ENCODE data around the gene RBFOX1. TPM values are rescaled to one million over a fixed set of nuclear protein-coding genes. Genes with fewer than 3 reads are reported as not detected.
"Not testable (repeated sequence)": the region's sequence is repeated elsewhere in the genome, so short reads cannot be mapped to it uniquely, and the experiment has no call there.

RBFOX1 gene
- total RNA-seq, 1 donor from 2014 or later: 1.1 TPM

GRCh38 chr16:7442050-7442449 lies 109.4 kb downstream of the RBFOX1 start:
- ATAC-seq: no peak
- no peak for DNase-seq (ENCODE audit: low spot score)
- intact Hi-C loops (cut with DNase I): no loop called here

DNA sequence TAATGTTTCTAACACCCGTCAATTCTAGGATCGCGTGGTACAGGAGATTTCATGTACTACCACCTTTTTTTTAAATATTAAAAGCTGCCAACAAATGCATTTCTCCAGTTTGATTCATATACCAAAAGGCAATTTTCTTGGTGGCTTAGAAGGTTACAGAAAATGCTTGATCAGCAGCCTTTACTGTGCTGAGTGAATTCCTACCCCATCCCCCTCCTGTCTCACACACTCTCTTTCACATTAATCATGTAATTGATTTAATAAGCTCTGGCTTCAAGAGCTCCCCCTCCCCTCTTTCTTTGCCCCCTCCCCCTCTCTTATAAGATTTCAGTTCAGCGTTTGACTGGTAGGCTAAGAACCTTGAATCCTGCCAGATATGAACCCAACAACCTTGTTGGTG lies 110.5 kb downstream of the RBFOX1 start:
- intact Hi-C loops (cut with DNase I): no loop called here

GRCh38 chr16:7443648-7444365 lies 111.2 kb downstream of the RBFOX1 start:
- DNase-seq (ENCODE audit: low spot score): no peak
- no peak for ATAC-seq
- intact Hi-C loops (cut with DNase I): no loop called here

More for the DNA sequence above, 110.5 kb downstream of the RBFOX1 start:
- DNase-seq (ENCODE audit: low spot score): no peak
- no peak for ATAC-seq

DNA sequence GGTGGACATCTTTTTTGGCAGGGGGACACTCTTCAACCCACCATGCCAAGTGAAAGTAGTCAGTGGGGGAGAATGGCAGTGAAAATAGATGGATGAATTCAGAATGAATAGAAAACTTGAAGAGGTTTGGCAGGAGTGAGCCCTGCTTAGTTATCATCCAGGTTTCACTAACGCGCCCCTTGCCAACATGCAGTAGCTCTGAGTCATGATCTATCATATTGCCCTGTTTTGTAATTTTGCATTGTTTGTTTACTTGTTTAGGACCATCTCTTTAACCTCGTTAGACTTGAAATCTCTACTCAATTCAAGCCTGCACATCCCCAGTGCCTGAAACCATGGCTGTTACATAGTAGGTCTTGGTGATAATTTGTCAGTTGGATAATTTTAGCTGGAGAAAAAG lies 116.7 kb downstream of the RBFOX1 start:
- intact Hi-C loops (cut with DNase I): no loop called here
- no peak for DNase-seq (ENCODE audit: low spot score)
- no peak for ATAC-seq

- ATAC-seq (no peak), DNase-seq (ENCODE audit: low spot score) (no peak)
- intact Hi-C loops (cut with DNase I): no loop called here
Observed at GRCh38 chr16:7449808-7450207, 117.2 kb downstream of the RBFOX1 start.

GRCh38 chr16:7450440-7450839 lies 117.8 kb downstream of the RBFOX1 start:
- no peak for DNase-seq (ENCODE audit: low spot score)
- no peak for ATAC-seq
- intact Hi-C loops (cut with DNase I): no loop called here

DNA sequence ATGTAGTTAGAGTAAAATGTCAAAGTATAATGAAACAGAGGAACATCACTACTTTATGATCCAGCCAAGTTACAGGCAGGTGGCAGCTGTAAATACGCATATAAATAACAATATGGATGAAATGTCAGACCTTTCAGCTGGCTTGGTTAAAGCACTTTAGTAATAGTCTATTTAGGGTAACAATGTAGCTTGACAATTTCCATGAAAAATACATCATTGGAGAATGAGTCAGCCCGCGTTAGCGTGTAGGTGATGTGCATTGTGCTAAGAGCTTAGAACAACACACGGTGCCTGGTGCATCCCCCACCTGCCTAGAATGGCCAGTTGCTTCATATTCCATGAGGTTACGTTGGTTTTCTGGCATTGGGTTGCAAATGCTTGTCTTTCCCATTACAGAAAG lies 119.4 kb downstream of the RBFOX1 start:
- intact Hi-C loops (cut with DNase I): no loop called here
- no peak for DNase-seq (ENCODE audit: low spot score)
- ATAC-seq: no peak

DNA sequence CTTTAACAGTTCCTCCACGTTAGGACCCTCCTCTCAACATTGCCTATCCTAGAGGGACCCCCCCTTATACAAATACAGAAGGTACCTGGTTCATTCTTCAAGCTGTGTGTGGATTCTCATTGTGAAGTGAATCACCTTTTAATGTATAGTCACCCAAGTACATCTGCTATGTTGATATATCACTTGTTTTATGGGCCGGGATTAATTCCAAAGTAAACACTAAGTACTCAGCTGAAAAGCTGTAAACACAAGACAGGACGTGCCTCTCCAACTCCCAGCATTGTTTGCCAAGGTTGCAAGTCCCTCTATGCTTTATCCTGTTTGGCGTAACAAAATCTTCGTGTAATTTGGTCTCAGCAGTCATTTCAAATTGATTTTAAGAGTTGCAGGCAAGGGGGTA lies 123.6 kb downstream of the RBFOX1 start:
- DNase-seq (ENCODE audit: low spot score): no peak
- no peak for ATAC-seq
- intact Hi-C loops (cut with DNase I): no loop called here

GRCh38 chr16:7458144-7458543 lies 125.5 kb downstream of the RBFOX1 start:
- no peak for DNase-seq (ENCODE audit: low spot score)
- intact Hi-C loops (cut with DNase I): no loop called here
- ATAC-seq: no peak

DNA sequence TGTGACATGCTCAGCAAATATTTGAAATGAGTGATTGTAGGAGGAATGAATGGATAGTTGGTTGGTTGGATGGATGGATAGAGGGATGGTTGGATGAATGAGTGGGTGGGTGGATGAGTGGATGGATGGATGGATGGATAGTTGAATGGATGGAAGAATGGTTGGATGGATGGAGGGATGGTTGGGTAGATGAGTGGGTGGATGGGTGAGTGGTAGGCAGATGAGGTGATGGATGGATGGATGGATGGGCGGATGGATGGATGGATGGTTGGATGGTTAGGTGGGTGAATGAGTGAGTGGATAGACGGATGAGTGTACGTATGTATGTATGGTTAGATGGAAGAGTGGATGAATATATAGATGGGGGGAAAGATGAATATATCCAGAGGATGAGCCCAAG lies 137.7 kb downstream of the RBFOX1 start:
- ATAC-seq: no peak
- intact Hi-C loops (cut with DNase I): no loop called here
- no peak for DNase-seq (ENCODE audit: low spot score)

DNA sequence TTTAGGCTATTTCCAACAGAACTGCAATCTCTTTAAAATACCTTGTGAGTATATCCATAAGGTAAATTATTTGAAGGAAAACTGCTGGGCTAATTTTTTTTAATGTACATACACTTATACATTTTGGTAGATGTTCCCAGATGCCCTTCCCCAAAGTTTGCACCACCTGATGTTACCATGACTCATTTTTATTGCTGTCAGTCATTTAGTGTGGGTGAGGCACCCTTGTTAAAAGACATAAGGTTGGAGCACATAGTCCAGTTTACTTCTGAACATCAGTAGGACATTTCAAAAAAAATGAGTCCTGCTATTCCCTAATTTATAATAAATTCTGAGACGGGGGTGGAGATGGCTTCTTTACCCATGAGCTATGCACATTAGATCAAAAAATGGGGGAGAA lies 138.6 kb downstream of the RBFOX1 start:
- intact Hi-C loops (cut with DNase I): no loop called here
- ATAC-seq (no peak), DNase-seq (ENCODE audit: low spot score) (no peak)

- no peak for ATAC-seq
- intact Hi-C loops (cut with DNase I): no loop called here
- DNase-seq (ENCODE audit: low spot score): no peak
Observed at GRCh38 chr16:7482032-7482431, 149.4 kb downstream of the RBFOX1 start.

DNA sequence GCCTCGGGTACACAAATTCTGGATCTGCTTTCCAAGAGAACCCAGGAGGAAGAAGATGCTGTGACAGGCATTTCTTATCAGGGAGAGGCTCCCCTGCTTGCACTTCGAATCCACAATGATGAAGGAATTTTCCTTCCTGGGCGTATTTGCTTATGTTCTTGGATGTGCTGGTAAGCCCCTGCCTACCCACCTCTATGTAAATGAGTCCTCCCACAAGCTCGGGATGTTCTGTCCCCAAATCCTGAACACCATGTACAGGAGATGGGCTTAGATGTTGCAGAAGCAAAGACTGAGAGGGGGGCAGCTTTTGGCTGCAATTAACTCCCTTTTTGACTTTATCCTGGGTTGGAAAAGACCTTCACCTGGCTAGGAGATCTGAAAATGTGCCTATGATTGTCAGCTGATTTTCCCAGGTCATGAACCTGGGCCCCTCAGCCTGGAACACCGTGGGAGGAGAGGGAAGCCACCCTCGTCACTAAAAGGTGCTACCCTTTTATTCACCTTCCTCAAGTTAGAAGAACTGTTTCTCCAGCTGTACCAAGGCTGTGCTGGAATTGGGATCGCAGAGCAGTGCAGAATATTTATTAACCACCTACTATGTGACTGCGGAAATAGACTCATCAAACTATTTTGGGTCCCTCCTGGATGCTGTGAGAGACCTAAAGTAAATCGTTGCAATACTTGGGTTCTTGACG lies 150.1 kb downstream of the RBFOX1 start:
- DNase-seq (ENCODE audit: low spot score) (no peak), ATAC-seq (no peak)
- intact Hi-C loops (cut with DNase I): no loop called here

- ATAC-seq (no peak), DNase-seq (ENCODE audit: low spot score) (no peak)
- intact Hi-C loops (cut with DNase I): no loop called here
Observed at GRCh38 chr16:7487574-7488323, 155.1 kb downstream of the RBFOX1 start.

DNA sequence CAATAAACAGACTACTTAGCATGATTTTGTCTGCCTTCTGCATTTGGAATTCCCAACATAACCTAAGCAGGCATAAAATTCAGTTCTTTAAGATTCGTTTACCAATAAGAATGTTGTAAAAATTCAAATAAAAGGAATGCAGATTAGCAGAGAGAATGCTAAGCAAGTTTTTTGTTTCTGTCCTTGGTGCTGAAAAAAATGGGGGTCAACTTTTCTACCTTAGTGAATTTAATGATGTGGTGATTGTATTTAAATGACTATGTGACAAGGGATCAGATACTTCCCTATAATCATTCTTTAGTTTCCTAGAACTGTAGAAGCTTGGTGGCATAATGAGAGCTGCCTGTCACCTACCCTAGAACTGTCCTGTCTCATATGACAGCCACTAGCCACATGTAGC lies 159.5 kb downstream of the RBFOX1 start:
- intact Hi-C loops (cut with DNase I): no loop called here
- no peak for ATAC-seq
- DNase-seq (ENCODE audit: low spot score): no peak

DNA sequence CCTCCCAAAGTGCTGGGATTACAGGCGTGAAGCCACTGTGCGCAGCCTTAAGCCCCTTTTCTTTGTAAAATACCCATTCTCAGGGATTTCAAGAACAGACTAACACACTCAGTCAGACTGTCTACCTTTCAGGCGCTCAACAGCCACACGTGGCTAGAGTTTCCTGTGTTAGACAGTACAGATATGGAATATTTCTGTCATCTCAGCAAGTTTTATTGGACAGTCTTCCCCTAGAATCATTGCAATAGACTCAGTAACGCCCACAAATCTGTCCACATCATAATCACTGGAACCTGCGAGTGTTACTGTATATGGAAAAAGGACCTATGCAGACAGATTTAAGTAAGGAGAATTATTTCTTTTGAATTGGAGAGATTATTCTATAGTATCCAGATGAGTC lies 160.5 kb downstream of the RBFOX1 start:
- no peak for ATAC-seq
- intact Hi-C loops (cut with DNase I): no loop called here
- DNase-seq (ENCODE audit: low spot score): no peak

DNA sequence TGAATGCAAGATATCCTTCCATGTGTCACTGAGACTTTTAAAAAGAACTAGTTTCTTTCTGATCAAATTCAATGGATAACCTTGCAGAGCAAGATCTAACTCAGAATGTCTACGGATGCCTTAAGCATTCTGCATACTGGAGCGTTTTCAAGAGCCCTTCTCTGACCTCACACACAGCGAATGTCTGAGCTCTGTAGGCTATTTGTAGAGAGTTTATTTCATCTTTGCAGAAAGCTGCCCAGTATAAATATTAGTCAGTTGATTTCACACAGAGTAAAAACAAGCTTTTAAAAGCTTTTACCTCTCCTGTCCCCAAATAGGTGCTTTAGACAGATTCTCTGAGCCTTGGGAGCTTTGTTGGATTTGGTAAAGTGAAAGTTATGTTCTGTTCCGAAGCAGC lies 165.0 kb downstream of the RBFOX1 start:
- ATAC-seq: no peak
- intact Hi-C loops (cut with DNase I): no loop called here
- no peak for DNase-seq (ENCODE audit: low spot score)

- ATAC-seq (no peak), DNase-seq (ENCODE audit: low spot score) (no peak)
- intact Hi-C loops (cut with DNase I): loop anchor here (5.0 kb wide), 1 partner anchor 690 kb away; no protein-coding TSS in a partner anchor
Observed at GRCh38 chr16:7501868-7502267, 169.2 kb downstream of the RBFOX1 start.

DNA sequence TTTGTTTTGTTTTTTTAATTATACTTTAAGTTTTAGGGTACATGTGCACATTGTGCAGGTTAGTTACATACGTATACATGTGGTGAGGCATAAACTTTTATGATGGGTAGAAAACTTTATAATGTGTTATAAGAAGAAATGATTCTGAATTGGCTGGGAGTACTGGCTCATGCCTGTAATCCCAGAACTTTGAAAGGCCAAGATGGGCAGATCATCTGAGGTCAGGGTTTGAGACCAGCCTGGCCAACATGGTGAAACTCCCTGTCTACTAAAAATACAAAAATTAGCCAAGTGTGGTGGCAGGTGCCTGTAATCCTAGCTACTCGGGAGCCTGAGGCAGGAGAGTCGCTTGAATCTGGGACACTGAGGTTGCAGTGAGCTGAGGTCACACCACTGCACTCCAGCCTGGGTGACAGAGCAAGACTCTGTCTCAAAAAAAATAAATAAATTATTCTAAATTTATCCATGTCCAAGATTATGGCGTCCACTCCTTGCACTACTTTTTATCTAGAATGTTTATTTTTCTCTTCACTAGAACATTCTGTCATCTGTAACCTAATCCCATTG lies 170.0 kb downstream of the RBFOX1 start:
- DNase-seq (ENCODE audit: low spot score); ATAC-seq: not testable (repeated sequence)
- intact Hi-C loops (cut with DNase I): loop anchor here (5.0 kb wide), 1 partner anchor 690 kb away; no protein-coding TSS in a partner anchor

DNA sequence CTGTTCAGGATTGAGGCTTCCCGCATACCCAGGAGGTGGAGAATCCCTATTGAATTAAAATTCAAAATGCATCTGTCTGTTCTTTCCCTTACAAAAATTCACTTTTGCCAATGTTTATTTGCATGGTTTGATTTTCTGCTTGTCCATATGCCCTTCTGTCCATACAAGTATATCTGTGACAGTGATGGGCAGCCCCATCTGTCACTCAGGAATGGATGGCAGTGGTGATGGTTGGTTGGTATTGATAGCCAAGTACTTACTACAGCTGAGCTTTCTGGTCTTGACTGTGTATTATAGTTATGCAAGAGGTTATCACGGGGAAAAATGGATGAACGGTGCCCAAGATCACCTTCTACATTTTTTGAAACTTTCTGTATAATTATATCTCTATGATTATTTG lies 171.0 kb downstream of the RBFOX1 start:
- ATAC-seq (no peak), DNase-seq (ENCODE audit: low spot score) (no peak)
- intact Hi-C loops (cut with DNase I): loop anchor here (5.0 kb wide), 1 partner anchor 691 kb away; no protein-coding TSS in a partner anchor
